Adrenal gland (tissue), 5 donors: ENCODE data around the gene B4GALT6.

Source experiments
- CTCF ChIP-seq, 6 experiments: fragments of 450-650 bp in 4 of 6; fragments of 200-600 bp in 2 of 6; sonication (generic) in 1 of 6; IDR thresholded peaks; 1 replicate in 5 of 6; 2 replicates in 1 of 6; pipeline versions ENCODE4 v1.5.1 to v1.8.0; 2016 to 2021; ENCODE audit warnings: antibody characterized with exemption in 6 of 6, mild to moderate bottlenecking in 2 of 6, moderate library complexity in 1 of 6
- POLR2A ChIP-seq, 2 donors: fragments of 450-650 bp; IDR thresholded peaks; one replicate each; pipeline ENCODE4 v1.6.1; 2017; ENCODE audit warnings: antibody characterized with exemption in 2 of 2, mild to moderate bottlenecking in 2 of 2, moderate library complexity in 1 of 2
- donor health status: DM: no; HTN: no; CAD: no.

DNA sequence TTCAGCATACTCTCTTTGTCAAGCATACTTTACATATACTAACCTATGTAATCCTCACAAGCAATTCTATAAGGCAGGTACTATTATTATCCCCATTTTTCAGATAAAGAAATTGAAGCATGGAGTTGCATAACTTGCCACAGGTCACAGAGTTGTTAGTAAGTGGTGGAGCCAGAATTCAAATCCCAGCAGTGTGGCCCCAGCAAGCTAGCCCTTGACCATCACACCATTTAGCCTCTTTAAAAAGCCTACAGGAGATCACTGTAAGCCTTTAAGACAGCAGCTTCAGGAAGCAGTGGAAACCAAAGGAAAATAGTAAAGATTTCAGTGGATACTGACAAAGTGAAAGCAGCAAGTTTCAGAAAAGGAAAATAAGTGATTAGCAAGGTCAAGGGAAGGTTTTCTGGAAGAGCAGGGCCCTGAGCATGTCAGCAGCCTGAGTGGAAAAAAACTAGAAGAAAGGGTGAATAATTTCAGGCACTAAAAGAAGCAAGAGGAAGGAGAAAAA lies 11.7 kb downstream of the B4GALT6 start:
- no peak for TF ChIP-seq CTCF (IDR thresholded peaks at IDR 0.05)
- TF ChIP-seq POLR2A (IDR thresholded peaks at IDR 0.05) = no peak
